B cell (primary cell): ENCODE results near the gene CNRIP1. TPM values are rescaled to one million over a fixed set of nuclear protein-coding genes. Genes with fewer than 3 reads are reported as not detected.

Experiments used
- ATAC-seq: fragments of 200-7000 bp; cut with Tn5 transposase; one replicate; pipeline ENCODE4 v1.10.0; 2021; ENCODE audit warnings: low read depth, mild to moderate bottlenecking, moderate number of reproducible peaks, moderate library complexity
- CTCF ChIA-PET: fragments of 350-600 bp; sonication (Branson Sonifier 250); formaldehyde crosslinking; loops from one replicate; lab custom pipeline; 2021; ENCODE audit warnings: antibody characterized with exemption, inconsistent platforms; lab: Charles Lee
- POLR2A ChIA-PET: fragments of 350-600 bp; sonication (Branson Sonifier 250); formaldehyde crosslinking; loops from one replicate; lab custom pipeline; 2021; ENCODE audit warnings: antibody characterized with exemption; lab: Charles Lee
- DNase-seq: peaks from one replicate; pipeline ENCODE4 v3.0.0; 2013
- H2AFZ ChIP-seq: 2 replicates; pipeline ENCODE4 v1.6.1; 2012; ENCODE audit warnings: mild to moderate bottlenecking, low read depth, low read length; ENCODE audit not compliant: insufficient read depth, poor library complexity, severe bottlenecking
- H3K27ac ChIP-seq, 2 donors: 1 replicate in 1 of 2; 2 replicates in 1 of 2; pipeline ENCODE4 v1.5.1; 2012 to 2013; ENCODE audit warnings: low read length in 2 of 2, mild to moderate bottlenecking in 2 of 2, moderate library complexity in 1 of 2
- H3K27me3 ChIP-seq, 4 experiments: fragments of 200-600 bp in 1 of 4; sonication (generic) in 1 of 4; replicated peaks in 1 of 4; 1 replicate in 2 of 4; 2 replicates in 2 of 4; pipeline versions ENCODE4 v1.6.1 to v1.7.0; 2013 to 2016; ENCODE audit warnings: low read length in 3 of 4, mild to moderate bottlenecking in 2 of 4, mixed read lengths in 1 of 4, moderate library complexity in 1 of 4; ENCODE audit not compliant: insufficient read depth in 4 of 4, control insufficient read depth in 3 of 4; ENCODE audit errors: control extremely low read depth in 1 of 4
- H3K36me3 ChIP-seq, 2 experiments: replicated peaks in 1 of 2; 1 replicate in 1 of 2; 2 replicates in 1 of 2; pipeline versions ENCODE4 v1.6.1 to v1.7.1; 2013; ENCODE audit warnings: low read length in 1 of 2; ENCODE audit not compliant: insufficient read depth in 2 of 2, control insufficient read depth in 1 of 2; ENCODE audit errors: control extremely low read depth in 1 of 2, extremely low read depth in 1 of 2
- H3K4me1 ChIP-seq, 2 donors: fragments of 200-600 bp in 1 of 2; sonication (generic) in 1 of 2; 1 replicate in 1 of 2; 2 replicates in 1 of 2; pipeline versions ENCODE4 v1.5.1 to v1.6.1; 2013 to 2017; ENCODE audit warnings: low read length in 2 of 2; ENCODE audit not compliant: control insufficient read depth in 2 of 2, insufficient read depth in 2 of 2
- H3K4me2 ChIP-seq: replicated peaks from 2 replicates; pipeline ENCODE3; 2012; ENCODE audit warnings: mild to moderate bottlenecking, low read depth, low read length; ENCODE audit not compliant: poor library complexity, severe bottlenecking
- H3K4me3 ChIP-seq, 5 experiments: fragments of 200-600 bp in 1 of 5; sonication (generic) in 1 of 5; 1 replicate in 3 of 5; 2 replicates in 2 of 5; pipeline versions ENCODE4 v1.5.1 to v1.7.0; 2011 to 2016; ENCODE audit warnings: low read length in 4 of 5, mild to moderate bottlenecking in 4 of 5, low read depth in 2 of 5, control low read depth in 1 of 5, moderate library complexity in 1 of 5; ENCODE audit not compliant: insufficient read depth in 1 of 5; ENCODE audit errors: control extremely low read depth in 1 of 5, extremely low read depth in 1 of 5
- H3K79me2 ChIP-seq: fragments of 200-600 bp; sonication (generic); one replicate; pipeline ENCODE4 v1.6.0; 2016; ENCODE audit warnings: low read length; ENCODE audit not compliant: control insufficient read depth, insufficient read depth
- H3K9ac ChIP-seq: fragments of 200-600 bp; sonication (generic); 2 replicates; pipeline ENCODE4 v1.6.1; 2017; ENCODE audit warnings: mild to moderate bottlenecking, low read length, moderate library complexity
- H3K9me3 ChIP-seq, 3 donors: one replicate each; pipeline versions ENCODE4 v1.6.1 to v1.7.1; 2013; ENCODE audit warnings: low read length in 2 of 3; ENCODE audit not compliant: control insufficient read depth in 2 of 3, insufficient read depth in 1 of 3; ENCODE audit errors: control extremely low read depth in 1 of 3
- H4K20me1 ChIP-seq: 2 replicates; pipeline ENCODE4 v1.6.0; 2012; ENCODE audit warnings: mild to moderate bottlenecking, low read length; ENCODE audit not compliant: insufficient read depth, control insufficient read depth, poor library complexity, severe bottlenecking
- H3K27ac Mint-ChIP-seq: one replicate; pipeline ENCODE4 v1.8.0; 2021; ENCODE audit warnings: mixed read lengths
- H3K27me3 Mint-ChIP-seq: one replicate; pipeline ENCODE4 v1.8.0; 2021; ENCODE audit warnings: mixed read lengths
- H3K4me1 Mint-ChIP-seq: one replicate; pipeline ENCODE4 v1.8.0; 2021; ENCODE audit warnings: mixed read lengths
- H3K4me3 Mint-ChIP-seq: one replicate; pipeline ENCODE4 v1.8.0; 2021; ENCODE audit warnings: mixed read lengths
- H3K9me3 Mint-ChIP-seq: one replicate; pipeline ENCODE4 v1.8.0; 2022; ENCODE audit warnings: mixed read lengths; ENCODE audit not compliant: insufficient read depth
- CTCF ChIP-seq: fragments of 200-600 bp; IDR thresholded peaks from one replicate; pipeline ENCODE4 v1.8.0; 2022; ENCODE audit warnings: antibody characterized with exemption, mild to moderate bottlenecking
- EZH2 ChIP-seq: IDR thresholded peaks from 2 replicates; pipeline ENCODE4 v1.6.1; 2012; ENCODE audit warnings: borderline replicate concordance, low read depth, mild to moderate bottlenecking, moderate library complexity, low read length; ENCODE audit not compliant: insufficient read depth, poor library complexity, severe bottlenecking
- WGBS: methylation state at CpG from one replicate; pipeline ENCODE4 v1.1.5; 2013; ENCODE audit warnings: missing lambda C conversion rate; ENCODE audit not compliant: insufficient coverage; 5-methylcytosine and 5-hydroxymethylcytosine counted together
- intact Hi-C: fragments of 100-400 bp; cut with micrococcal nuclease; formaldehyde crosslinking; loops from one replicate; pipeline ENCODE4 v1.10.0; 2022
- polyA plus RNA-seq: library from polyadenylated mRNA; depleted of rRNA; stranded (reverse); fragments of >200 nt; gene quantifications from 2 replicates; pipeline ENCODE4 v1.2.3, GENCODE V29; 2012
- total RNA-seq, 2 donors: library from RNA; stranded (reverse); fragments of 120-200 nt in 1 of 2; gene quantifications; 1 replicate in 1 of 2; 2 replicates in 1 of 2; pipeline versions ENCODE4 v1.2.3 to v1.2.4, GENCODE V29; 2013 to 2022

The CNRIP1 gene
- total and polyA plus RNA-seq, 2 donors (not counting 1 experiment from before 2014, with no cell fraction given): not detected

GRCh38 chr2:68252400-68253218 is 67.1 kb downstream of the CNRIP1 start, which contains the start of gene PPP3R1:
TSS of gene PPP3R1 (minus strand) at chr2:68252532. CDS start at chr2:68252127, 405 bp downstream.
- no peaks in the 10 kb centered on the region for H3K27me3 ChIP-seq
- no peak for TF ChIP-seq EZH2
- no peak for TF ChIP-seq CTCF
- intact Hi-C loops: loop anchor here (1.0 to 10.0 kb wide), 5 partner anchors 95 to 532 kb away; partner anchors contain the start of genes APLF, C1D, FBXO48 and PNO1
- peaks cover 58% of the 10 kb centered on the region for H3K79me2 ChIP-seq
- H3K36me3 ChIP-seq: peaks cover 0 to 2% of the 10 kb centered on the region in 2 experiments
- Mint-ChIP-seq H3K27ac (peak within 1 kb of the TSS; percentile 99), H3K4me1 (peaks cover 36% of the 10 kb centered on the region), H3K27me3 (no peaks in the 10 kb centered on the region), H3K9me3 (no peaks in the 10 kb centered on the region), H3K4me3 (peak within 1 kb of the TSS; percentile 98)
- ATAC-seq: peak; percentile 80
- peak; percentile 97 for DNase-seq
- ChIA-PET POLR2A (interaction anchor here (0.5 to 2.3 kb wide), 6 partner anchors 24 to 1661 kb away, joined by 3 to 14 read pairs (median 5); partner anchors contain the start of genes APLF, FBXO48 and PNO1), CTCF (interaction anchor here (0.6 to 4.0 kb wide), 9 partner anchors 23 to 188 kb away, joined by 3 to 19 read pairs (median 9); partner anchors contain the start of gene PNO1)
- peaks cover 16% of the 10 kb centered on the region for H4K20me1 ChIP-seq
- H3K4me3 ChIP-seq: peak within 1 kb of the TSS; percentile 77 to 97 (median 96)
- peaks cover 26 to 42% of the 10 kb centered on the region in 2 donors for H3K4me1 ChIP-seq
- under 1% methylated on average over 74 of the region's 79 CpGs for WGBS
- H3K9ac ChIP-seq: peak within 1 kb of the TSS; percentile 97
- H3K4me2 ChIP-seq: peak within 1 kb of the TSS; percentile 96
- no peaks in the 10 kb centered on the region for H3K9me3 ChIP-seq
- peak within 1 kb of the TSS; percentile 91 to 92 for H3K27ac ChIP-seq
- peak within 1 kb of the TSS; percentile 86 for H2AFZ ChIP-seq
